ENCODE data around the gene GPD1. TPM values are rescaled to one million over a fixed set of nuclear protein-coding genes. Genes with fewer than 3 reads are reported as not detected.

GPD1 gene
- not detected for polyA plus RNA-seq (2012; ENCODE audit: insufficient read depth, insufficient read length)

- no peak within 1 kb of the TSS for H3K4me3 ChIP-seq (ENCODE audit: low read length)
- no peak for DNase-seq (ENCODE audit: low read depth, low spot score)
Measured at GRCh38 chr12:50103767-50104321, at the start of gene GPD1. Gene GPD1, plus strand, starts transcription at chr12:50104008. Its CDS starts 43 bp downstream, at chr12:50104051.

- DNase-seq (ENCODE audit: low read depth, low spot score), result no peak
- H3K4me3 ChIP-seq (ENCODE audit: low read length), result peak overlapping the region; percentile 38
Measured at GRCh38 chr12:50055831-50056638, 47.8 kb upstream of the GPD1 start.

DNA sequence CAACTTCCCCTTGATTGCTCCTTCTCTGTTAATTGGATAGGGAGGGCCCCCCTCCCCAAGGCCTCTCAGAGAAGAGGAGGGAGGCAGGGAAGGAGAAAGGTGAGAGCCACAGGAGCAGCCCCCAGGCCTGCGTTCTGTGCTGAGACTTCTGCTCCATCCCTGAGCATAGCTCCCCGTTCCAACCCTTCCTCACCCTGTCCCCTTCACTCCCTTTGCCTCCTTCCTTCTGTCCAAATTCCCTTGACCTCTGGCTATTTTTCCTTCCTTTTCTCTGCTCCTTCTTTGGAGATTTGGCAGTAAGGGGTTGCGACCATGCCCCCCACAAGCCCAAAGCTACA lies 47.2 kb upstream of the GPD1 start:
- no peak for DNase-seq (ENCODE audit: low read depth, low spot score)
- peak overlapping the region; percentile 56 for H3K4me3 ChIP-seq (ENCODE audit: low read length)

DNA sequence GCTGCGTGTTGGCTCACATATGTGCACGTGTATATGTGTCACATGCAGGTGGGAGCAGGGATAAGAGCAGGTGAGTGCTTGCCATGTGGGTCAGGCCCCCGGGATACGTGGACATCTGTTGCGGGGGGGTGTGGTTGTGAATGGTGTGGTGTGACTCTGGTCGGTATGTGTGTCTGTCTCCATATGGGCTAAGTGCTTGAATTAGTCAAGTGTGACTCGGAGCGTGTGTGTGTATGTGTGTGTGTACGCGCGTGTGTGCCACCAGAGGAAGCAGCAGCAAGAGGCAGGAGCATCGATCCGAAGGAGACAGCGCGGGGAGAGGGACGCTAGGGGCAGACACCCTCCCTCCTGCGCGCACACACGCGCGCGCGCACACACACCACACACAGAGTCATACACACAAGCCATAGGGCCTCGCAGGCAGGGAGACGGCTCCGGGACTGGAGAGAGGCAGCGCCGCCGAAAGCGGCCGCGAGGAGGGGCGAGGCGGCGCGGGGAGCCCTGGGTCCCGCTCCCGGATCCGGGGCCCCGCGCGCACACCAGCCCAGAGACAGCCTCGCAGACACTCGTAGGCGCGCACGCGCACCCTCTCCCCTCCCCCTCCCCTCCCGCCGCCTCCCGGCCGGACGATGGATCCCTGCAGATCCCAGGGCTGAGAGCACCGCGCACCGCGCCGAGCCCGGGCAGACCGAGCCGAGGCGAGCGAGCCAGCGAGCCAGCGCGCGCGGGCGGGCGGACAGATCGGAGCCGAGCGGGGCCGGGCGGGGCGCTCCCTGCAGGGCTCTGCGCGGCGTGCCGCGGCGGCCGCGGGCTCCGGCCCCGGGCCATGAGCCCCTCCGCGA lies 46.6 kb upstream of the GPD1 start, which contains the start of gene ASIC1:
TSS of gene ASIC1 (plus strand) at position 597 of the 842 bp plus-strand sequence. CDS start 1,171 bp downstream, outside the sequence.
- peak within 1 kb of the TSS; percentile 56 for H3K4me3 ChIP-seq (ENCODE audit: low read length)
- peak; percentile 66 for DNase-seq (ENCODE audit: low read depth, low spot score)

- peak overlapping the region; percentile 56 for H3K4me3 ChIP-seq (ENCODE audit: low read length)
- no peak for DNase-seq (ENCODE audit: low read depth, low spot score)
Measured at GRCh38 chr12:50057896-50058670, 45.7 kb upstream of the GPD1 start.

GRCh38 chr12:50058743-50059312 lies 45.0 kb upstream of the GPD1 start:
- no peak for DNase-seq (ENCODE audit: low read depth, low spot score)
- peak overlapping the region; percentile 56 for H3K4me3 ChIP-seq (ENCODE audit: low read length)

GRCh38 chr12:50059440-50060119 lies 44.2 kb upstream of the GPD1 start:
- DNase-seq (ENCODE audit: low read depth, low spot score), result peak; percentile 85
- H3K4me3 ChIP-seq (ENCODE audit: low read length), result peak overlapping the region; percentile 56

- H3K4me3 ChIP-seq (ENCODE audit: low read length), result peak overlapping the region; percentile 56
- no peak for DNase-seq (ENCODE audit: low read depth, low spot score)
Measured at GRCh38 chr12:50060120-50060468, 43.7 kb upstream of the GPD1 start.

DNA sequence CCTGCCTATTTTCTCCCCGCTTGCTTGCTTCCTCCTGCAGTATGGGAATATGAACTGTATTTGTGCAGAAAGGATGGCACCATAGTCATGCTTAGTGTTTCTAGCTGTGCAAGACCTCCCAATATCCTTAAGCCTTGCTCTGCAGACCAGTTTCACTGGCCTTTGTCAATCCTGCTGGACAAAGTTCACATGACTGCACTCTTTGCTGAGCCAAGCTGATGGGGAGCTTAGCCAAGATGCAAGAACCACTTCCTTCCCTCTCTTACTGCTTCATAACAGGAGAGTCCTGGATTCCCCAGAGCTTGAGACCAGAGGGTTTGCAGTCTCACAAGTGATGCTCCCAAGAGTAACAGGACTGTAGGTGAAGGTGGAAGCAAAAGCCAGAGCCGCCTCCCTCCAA lies 42.6 kb upstream of the GPD1 start:
- no peak for DNase-seq (ENCODE audit: low read depth, low spot score)
- H3K4me3 ChIP-seq (ENCODE audit: low read length), result no peak overlapping the region

DNA sequence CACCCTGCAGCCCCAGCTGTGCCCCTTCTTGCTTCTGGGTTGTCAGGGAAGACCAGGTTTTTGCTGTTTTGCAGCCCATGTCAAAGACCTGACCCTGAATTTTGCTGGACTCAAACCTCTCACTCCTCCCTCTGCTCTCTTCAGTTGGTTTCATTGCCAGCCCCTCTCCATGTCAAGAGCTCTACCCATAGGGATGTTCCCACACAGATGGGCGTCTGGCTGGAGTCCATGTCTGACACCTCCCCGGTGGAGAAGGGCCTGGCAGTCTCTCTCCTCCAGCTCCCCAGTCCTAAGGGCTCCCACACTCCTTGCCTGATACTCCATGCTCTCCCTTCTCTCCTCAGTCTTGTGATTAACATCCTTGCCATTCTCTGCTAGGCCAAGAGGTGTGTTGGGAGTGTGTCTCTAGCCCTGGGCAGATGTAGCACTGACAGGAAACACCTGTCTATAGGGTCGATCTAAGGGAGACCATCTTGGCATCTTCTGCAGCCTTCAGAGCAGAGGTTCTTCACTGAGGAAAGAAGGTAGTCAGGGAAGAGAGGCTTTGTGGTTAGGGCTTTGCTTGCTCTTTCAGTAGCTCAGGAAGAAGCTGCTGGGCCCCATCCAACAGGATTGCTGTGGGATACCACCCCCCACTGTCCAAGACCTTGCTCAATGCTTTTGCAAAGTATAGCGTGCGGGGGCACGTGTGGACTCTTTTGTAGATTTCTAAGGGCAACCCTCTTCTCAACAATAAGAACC lies 41.7 kb upstream of the GPD1 start:
- DNase-seq (ENCODE audit: low read depth, low spot score), result peak; percentile 77
- no peak overlapping the region for H3K4me3 ChIP-seq (ENCODE audit: low read length)

- DNase-seq (ENCODE audit: low read depth, low spot score), result no peak
- H3K4me3 ChIP-seq (ENCODE audit: low read length), result no peak overlapping the region
Measured at GRCh38 chr12:50062728-50063460, 40.9 kb upstream of the GPD1 start.

DNA sequence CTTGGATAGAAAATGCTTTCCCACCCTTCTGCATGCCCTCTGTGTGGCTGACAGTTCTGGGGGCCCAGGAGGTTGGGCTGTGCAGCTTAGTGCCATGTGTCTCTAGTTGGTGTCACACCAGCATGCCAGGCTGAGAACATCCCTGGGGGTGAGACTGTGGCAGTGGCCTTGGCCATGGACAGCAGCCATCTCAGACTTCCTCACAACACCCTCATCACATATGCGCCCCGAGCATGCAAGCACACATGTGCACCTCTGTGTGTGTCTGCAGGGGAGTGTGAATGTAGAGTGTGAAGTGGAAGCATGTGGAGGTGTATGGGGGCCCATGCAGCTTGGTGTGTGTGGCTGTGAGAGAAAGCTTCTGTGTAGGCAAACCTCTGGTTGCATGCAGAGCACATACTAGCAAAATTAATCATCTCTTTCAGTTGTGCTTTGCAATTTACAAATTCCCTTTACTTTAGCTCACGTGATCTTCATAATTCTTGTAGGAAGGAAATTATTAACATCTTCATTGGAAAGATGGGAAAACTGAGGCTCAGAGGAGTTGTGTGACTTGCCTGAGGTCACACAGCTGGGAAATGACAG lies 38.0 kb upstream of the GPD1 start:
- no peak for DNase-seq (ENCODE audit: low read depth, low spot score)
- H3K4me3 ChIP-seq (ENCODE audit: low read length), result no peak overlapping the region

DNA sequence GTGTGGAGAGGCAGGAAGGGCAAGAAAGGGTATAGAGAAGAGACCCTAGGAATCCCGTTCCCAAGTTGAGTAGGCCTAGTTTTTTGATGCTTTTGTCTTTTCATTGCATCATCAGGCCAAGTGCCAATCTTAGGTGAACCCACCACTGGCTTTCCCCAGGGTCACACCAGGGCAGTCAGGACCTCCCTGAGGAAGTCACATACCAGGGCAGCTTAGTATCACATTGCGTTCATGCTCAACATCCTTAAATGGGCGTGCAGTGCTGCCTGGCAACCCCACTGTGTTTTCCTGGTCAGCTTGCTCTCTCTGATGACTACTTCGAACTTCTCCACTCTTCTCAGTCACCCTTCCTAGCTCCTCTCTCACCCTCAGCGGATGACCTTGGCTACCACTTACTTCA lies 37.4 kb upstream of the GPD1 start:
- no peak overlapping the region for H3K4me3 ChIP-seq (ENCODE audit: low read length)
- no peak for DNase-seq (ENCODE audit: low read depth, low spot score)

DNA sequence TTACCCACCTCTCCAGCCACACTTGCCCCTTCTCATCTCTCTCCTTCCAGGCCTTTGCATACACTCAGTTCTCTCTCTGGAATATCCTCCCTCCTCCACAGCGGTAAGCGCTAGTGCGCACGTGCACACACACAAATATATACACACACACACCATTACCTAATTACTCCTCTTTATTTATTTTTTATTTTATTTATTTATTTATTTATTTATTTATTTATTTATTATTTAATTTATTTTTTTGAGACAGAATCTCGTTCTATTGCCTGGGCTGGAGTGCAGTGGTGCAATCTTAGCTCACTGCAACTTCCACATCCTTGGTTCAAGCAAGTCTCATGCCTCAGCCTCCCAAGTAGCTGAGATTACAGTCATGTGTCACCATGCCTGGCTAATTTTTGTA lies 34.7 kb upstream of the GPD1 start:
- H3K4me3 ChIP-seq (ENCODE audit: low read length), result no peak overlapping the region
- no peak for DNase-seq (ENCODE audit: low read depth, low spot score)

DNA sequence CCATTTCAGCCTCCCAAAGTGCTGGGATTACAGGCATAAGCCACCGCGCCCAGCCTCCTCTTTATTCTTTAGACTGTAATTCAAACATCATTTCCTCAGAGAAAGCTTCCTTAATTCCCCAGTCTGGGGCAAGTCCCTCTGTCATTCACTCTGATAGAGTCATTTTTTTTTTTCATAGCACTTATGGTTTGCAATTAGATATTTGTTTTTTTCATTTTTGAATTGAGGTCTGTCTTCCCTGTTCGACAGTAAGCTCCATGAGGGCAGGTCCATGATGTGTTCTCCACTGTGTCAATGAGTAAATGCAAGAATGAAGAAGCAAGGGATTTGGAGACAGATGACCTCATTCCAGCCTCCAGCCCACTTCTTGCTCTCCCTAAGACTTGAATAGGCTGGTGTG lies 34.3 kb upstream of the GPD1 start:
- no peak for DNase-seq (ENCODE audit: low read depth, low spot score)
- H3K4me3 ChIP-seq (ENCODE audit: low read length), result no peak overlapping the region

DNA sequence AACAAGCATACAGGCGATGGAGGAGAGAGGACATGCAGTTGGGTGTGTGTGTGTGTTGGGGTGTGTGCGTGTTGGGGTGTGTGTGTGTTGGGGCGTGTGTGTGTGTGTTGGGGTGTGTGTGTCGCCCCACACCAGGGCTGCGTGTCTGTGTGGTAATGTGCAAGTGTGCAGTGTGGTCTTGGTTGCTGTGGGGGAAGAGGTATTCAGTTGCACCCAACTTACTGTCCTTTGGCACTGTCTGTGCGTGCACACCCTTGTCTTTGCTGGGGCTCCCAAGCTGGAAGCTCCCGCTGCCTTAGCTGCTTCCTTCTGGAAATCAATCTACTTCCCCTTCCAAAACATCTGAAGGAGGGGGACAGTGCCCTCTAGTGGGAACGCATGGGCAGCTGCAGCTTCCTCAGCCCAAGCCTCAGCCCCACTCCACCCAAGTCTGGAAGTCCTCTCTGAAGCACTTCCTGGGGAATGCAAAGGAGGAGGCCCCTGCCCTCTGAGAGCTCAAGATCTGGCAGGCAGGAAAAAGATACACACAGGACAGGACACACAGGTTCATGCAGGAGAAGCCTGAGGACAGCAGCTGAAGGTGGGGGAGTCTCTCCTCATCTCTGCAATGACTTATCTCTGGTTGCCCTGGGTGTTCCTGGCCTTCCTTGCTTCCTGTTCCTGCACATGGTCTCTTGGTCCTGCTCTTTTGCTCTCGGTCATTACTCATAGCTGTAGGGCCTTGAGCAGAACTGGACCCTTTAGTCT lies 33.3 kb upstream of the GPD1 start:
- H3K4me3 ChIP-seq (ENCODE audit: low read length), result no peak overlapping the region
- peak; percentile 61 for DNase-seq (ENCODE audit: low read depth, low spot score)

Data from Jurkat, Clone E6-1 (cell line).